ENCODE data around the gene OSBPL1A. TPM values are rescaled to one million over a fixed set of nuclear protein-coding genes. Genes with fewer than 3 reads are reported as not detected.

Gene OSBPL1A
- total RNA-seq: 82.8 TPM
- long read RNA-seq, transcript OSBPL1A-204 (14 exons, 3,317 nt): major isoform, 174 of 221 reads
- long read RNA-seq, partial matches to known transcripts: 9 of 221 reads
- long read RNA-seq, other reads (novel, unspliced or antisense): 38 of 221 reads

- DNase-seq: peak; percentile 95
- H3K4me1 ChIP-seq: peaks cover 22% of the 10 kb centered on the region
- no peaks in the 10 kb centered on the region for H3K9me3 ChIP-seq (replicated peaks)
- H3K27ac ChIP-seq (replicated peaks): peak within 1 kb of the TSS; percentile 87
- peak; percentile 17 for TF ChIP-seq CTCF (IDR thresholded peaks at IDR 0.05; ENCODE audit: borderline replicate concordance)
- H3K27me3 ChIP-seq (ENCODE audit: low read depth): no peaks in the 10 kb centered on the region
- H3K36me3 ChIP-seq: no peaks in the 10 kb centered on the region
- peak within 1 kb of the TSS; percentile 74 for H3K4me3 ChIP-seq
- intact Hi-C loops (cut with micrococcal nuclease): no loop called here
Measured at GRCh38 chr18:24397694-24398368, at the start of gene OSBPL1A. OSBPL1A (minus strand) TSS chr18:24397824; CDS start chr18:24377533, 20,291 bp downstream.

GRCh38 chr18:24446953-24447538 lies 49.4 kb upstream of the OSBPL1A start:
- peaks cover 8% of the 10 kb centered on the region for H3K4me1 ChIP-seq
- no peaks in the 10 kb centered on the region for H3K9me3 ChIP-seq (replicated peaks)
- intact Hi-C loops (cut with micrococcal nuclease): no loop called here
- no peak overlapping the region for H3K27ac ChIP-seq (replicated peaks)
- no peaks in the 10 kb centered on the region for H3K27me3 ChIP-seq (ENCODE audit: low read depth)
- no peak for DNase-seq
- H3K4me3 ChIP-seq: no peak overlapping the region
- H3K36me3 ChIP-seq: peaks cover 82% of the 10 kb centered on the region
- peak; percentile 33 for TF ChIP-seq CTCF (IDR thresholded peaks at IDR 0.05; ENCODE audit: borderline replicate concordance)

- H3K4me1 ChIP-seq: peaks cover 8% of the 10 kb centered on the region
- no peak for TF ChIP-seq CTCF (IDR thresholded peaks at IDR 0.05; ENCODE audit: borderline replicate concordance)
- H3K27me3 ChIP-seq (ENCODE audit: low read depth): no peaks in the 10 kb centered on the region
- no peaks in the 10 kb centered on the region for H3K9me3 ChIP-seq (replicated peaks)
- intact Hi-C loops (cut with micrococcal nuclease): no loop called here
- peaks cover 88% of the 10 kb centered on the region for H3K36me3 ChIP-seq
- DNase-seq: no peak
- no peak overlapping the region for H3K27ac ChIP-seq (replicated peaks)
- H3K4me3 ChIP-seq: no peak overlapping the region
Measured at GRCh38 chr18:24446453-24446852, 48.8 kb upstream of the OSBPL1A start.

GRCh38 chr18:24443870-24444269 lies 46.2 kb upstream of the OSBPL1A start:
- H3K9me3 ChIP-seq (replicated peaks): no peaks in the 10 kb centered on the region
- H3K27me3 ChIP-seq (ENCODE audit: low read depth): no peaks in the 10 kb centered on the region
- DNase-seq: no peak
- peaks cover 8% of the 10 kb centered on the region for H3K4me1 ChIP-seq
- H3K27ac ChIP-seq (replicated peaks): no peak overlapping the region
- peaks cover 91% of the 10 kb centered on the region for H3K36me3 ChIP-seq
- intact Hi-C loops (cut with micrococcal nuclease): no loop called here
- H3K4me3 ChIP-seq: no peak overlapping the region
- no peak for TF ChIP-seq CTCF (IDR thresholded peaks at IDR 0.05; ENCODE audit: borderline replicate concordance)

GRCh38 chr18:24436939-24437338 lies 39.3 kb upstream of the OSBPL1A start:
- no peaks in the 10 kb centered on the region for H3K9me3 ChIP-seq (replicated peaks)
- no peaks in the 10 kb centered on the region for H3K27me3 ChIP-seq (ENCODE audit: low read depth)
- DNase-seq: no peak
- no peak for TF ChIP-seq CTCF (IDR thresholded peaks at IDR 0.05; ENCODE audit: borderline replicate concordance)
- H3K4me1 ChIP-seq: no peaks in the 10 kb centered on the region
- H3K27ac ChIP-seq (replicated peaks): no peak overlapping the region
- H3K4me3 ChIP-seq: no peak overlapping the region
- peaks cover 47% of the 10 kb centered on the region for H3K36me3 ChIP-seq
- intact Hi-C loops (cut with micrococcal nuclease): no loop called here
